KMS-11 (cell line): ENCODE results near the gene PRICKLE2.

Source experiments
- H2AFZ ChIP-seq: fragments of 200-600 bp; sonication (generic); 2 replicates; pipeline ENCODE4 v1.6.1; 2016; ENCODE audit warnings: antibody characterized with exemption, mixed run types, low read depth
- H3K27ac ChIP-seq: fragments of 200-600 bp; sonication (generic); 2 replicates; pipeline ENCODE4 v1.6.1; 2016; ENCODE audit warnings: mild to moderate bottlenecking, mixed run types
- H3K27me3 ChIP-seq: fragments of 200-600 bp; sonication (generic); 2 replicates; pipeline ENCODE4 v1.6.1; 2017; ENCODE audit warnings: mild to moderate bottlenecking, low read depth, mixed run types, moderate library complexity; ENCODE audit not compliant: insufficient read depth
- H3K36me3 ChIP-seq: fragments of 200-600 bp; sonication (generic); 2 replicates; pipeline ENCODE4 v1.6.1; 2017; ENCODE audit warnings: mild to moderate bottlenecking, mixed run types; ENCODE audit not compliant: insufficient read depth
- H3K4me1 ChIP-seq: fragments of 200-600 bp; sonication (generic); 2 replicates; pipeline ENCODE4 v1.6.1; 2016; ENCODE audit warnings: mild to moderate bottlenecking, low read depth, mixed run types; ENCODE audit not compliant: poor library complexity, severe bottlenecking
- H3K4me2 ChIP-seq: fragments of 200-600 bp; sonication (generic); 2 replicates; pipeline ENCODE4 v1.7.0; 2016; ENCODE audit warnings: mild to moderate bottlenecking, mixed run types
- H3K4me3 ChIP-seq: fragments of 200-600 bp; sonication (generic); IDR thresholded peaks from 2 replicates; pipeline ENCODE4 v1.6.1; 2017; ENCODE audit warnings: low read depth, low read length, mixed read lengths; ENCODE audit not compliant: insufficient read depth
- H3K79me2 ChIP-seq: fragments of 200-600 bp; sonication (generic); 2 replicates; pipeline ENCODE4 v1.6.1; 2016; ENCODE audit warnings: low read depth, mixed run types; ENCODE audit not compliant: insufficient read depth
- H3K9ac ChIP-seq: fragments of 200-600 bp; sonication (generic); 2 replicates; pipeline ENCODE4 v1.6.1; 2016; ENCODE audit warnings: mild to moderate bottlenecking, mixed run types
- H4K20me1 ChIP-seq: fragments of 200-600 bp; sonication (generic); 2 replicates; pipeline ENCODE4 v1.6.1; 2016; ENCODE audit warnings: mild to moderate bottlenecking, mixed run types; ENCODE audit not compliant: insufficient read depth
- TF ChIP-seq, protein P1 (sequence below): fragments of 200-600 bp; sonication (generic); conservative IDR thresholded peaks from 2 replicates; pipeline ENCODE4 v1.6.1; 2017; ENCODE audit warnings: low read depth, mild to moderate bottlenecking, antibody characterized with exemption, low read length, moderate library complexity, mixed read lengths

PRICKLE2 gene

DNA sequence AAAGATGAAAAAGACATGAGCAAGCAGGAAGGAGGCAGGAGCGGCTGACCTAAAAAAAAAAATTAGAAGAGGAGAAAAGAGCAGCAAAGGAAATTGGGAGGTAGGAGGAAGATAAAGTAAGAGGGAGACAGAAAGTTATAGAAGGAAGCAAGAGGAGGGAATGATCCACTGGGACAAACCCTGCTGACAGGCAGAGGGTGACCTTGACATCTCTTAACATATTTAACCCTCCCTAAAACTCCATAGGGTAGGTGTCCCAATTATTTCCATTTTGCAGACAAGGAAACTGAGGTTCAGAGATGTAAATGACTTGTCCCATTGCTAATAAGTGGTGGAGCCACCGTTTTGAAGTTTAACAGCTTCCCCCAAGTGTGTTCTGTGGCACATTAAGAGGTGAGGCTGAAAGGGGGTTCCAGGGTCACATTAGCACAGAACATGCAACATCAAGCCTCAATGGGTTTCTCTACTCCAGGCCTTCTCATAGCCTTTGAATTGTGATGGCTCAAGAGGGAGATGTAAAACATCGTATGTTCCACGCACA, 37.4 kb upstream of the PRICKLE2 start:
- no peaks in the 10 kb centered on the region for H3K4me1 ChIP-seq
- no peak overlapping the region for H3K4me2 ChIP-seq
- no peak overlapping the region for H3K9ac ChIP-seq
- no peak overlapping the region for H2AFZ ChIP-seq
- H3K4me3 ChIP-seq = no peak overlapping the region
- H4K20me1 ChIP-seq = no peaks in the 10 kb centered on the region
- TF ChIP-seq, protein P1, sequence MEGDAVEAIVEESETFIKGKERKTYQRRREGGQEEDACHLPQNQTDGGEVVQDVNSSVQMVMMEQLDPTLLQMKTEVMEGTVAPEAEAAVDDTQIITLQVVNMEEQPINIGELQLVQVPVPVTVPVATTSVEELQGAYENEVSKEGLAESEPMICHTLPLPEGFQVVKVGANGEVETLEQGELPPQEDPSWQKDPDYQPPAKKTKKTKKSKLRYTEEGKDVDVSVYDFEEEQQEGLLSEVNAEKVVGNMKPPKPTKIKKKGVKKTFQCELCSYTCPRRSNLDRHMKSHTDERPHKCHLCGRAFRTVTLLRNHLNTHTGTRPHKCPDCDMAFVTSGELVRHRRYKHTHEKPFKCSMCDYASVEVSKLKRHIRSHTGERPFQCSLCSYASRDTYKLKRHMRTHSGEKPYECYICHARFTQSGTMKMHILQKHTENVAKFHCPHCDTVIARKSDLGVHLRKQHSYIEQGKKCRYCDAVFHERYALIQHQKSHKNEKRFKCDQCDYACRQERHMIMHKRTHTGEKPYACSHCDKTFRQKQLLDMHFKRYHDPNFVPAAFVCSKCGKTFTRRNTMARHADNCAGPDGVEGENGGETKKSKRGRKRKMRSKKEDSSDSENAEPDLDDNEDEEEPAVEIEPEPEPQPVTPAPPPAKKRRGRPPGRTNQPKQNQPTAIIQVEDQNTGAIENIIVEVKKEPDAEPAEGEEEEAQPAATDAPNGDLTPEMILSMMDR = no peak
- no peaks in the 10 kb centered on the region for H3K36me3 ChIP-seq
- H3K27ac ChIP-seq = no peak overlapping the region
- no peaks in the 10 kb centered on the region for H3K27me3 ChIP-seq
- H3K79me2 ChIP-seq = no peaks in the 10 kb centered on the region

DNA sequence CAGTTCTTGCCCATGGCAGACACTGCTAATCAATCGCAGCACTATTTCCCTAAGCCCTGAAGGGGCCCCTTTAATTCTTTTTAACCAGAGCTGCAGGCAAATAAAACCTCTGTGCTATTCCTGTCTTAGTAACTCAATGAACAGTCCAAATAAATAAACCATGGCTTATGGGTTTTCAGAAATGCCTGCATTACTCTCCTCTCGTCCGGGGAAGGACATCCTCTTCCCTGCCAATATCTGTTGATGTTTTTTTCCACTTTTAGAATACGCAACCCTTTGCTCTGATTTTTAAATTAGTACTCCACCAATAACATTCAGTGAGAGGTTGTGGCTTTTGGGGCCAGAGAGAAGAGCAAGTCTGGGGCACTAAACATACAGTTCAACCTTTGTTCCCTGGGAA, 35.2 kb upstream of the PRICKLE2 start:
- H3K4me3 ChIP-seq = no peak overlapping the region
- no peak overlapping the region for H3K9ac ChIP-seq
- H3K27ac ChIP-seq = no peak overlapping the region
- no peak overlapping the region for H2AFZ ChIP-seq
- no peaks in the 10 kb centered on the region for H4K20me1 ChIP-seq
- no peaks in the 10 kb centered on the region for H3K27me3 ChIP-seq
- H3K79me2 ChIP-seq = no peaks in the 10 kb centered on the region
- H3K4me2 ChIP-seq = no peak overlapping the region
- H3K36me3 ChIP-seq = no peaks in the 10 kb centered on the region
- H3K4me1 ChIP-seq = no peaks in the 10 kb centered on the region
- TF ChIP-seq, protein P1 = no peak

DNA sequence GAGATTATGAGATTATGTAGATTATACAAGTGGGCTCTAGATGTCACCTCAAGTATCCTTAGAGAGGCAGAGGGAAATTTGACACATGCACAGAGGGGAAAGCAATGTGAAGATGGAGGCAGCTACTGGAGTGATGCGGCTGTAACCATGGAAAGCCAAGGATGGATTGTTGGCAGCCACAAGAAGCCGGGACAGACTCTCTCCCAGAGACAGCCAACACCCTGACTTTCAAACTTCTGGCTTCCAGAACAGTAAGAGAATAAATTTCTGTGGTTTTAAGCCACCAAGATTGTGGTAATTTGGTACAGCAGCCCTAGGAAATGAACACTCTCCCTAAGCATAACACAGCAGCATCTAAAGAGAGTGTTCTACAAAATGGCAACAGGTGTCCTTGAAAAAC, 34.4 kb upstream of the PRICKLE2 start:
- H3K27ac ChIP-seq = no peak overlapping the region
- H3K4me2 ChIP-seq = no peak overlapping the region
- H3K36me3 ChIP-seq = no peaks in the 10 kb centered on the region
- H3K9ac ChIP-seq = no peak overlapping the region
- no peak overlapping the region for H3K4me3 ChIP-seq
- H3K79me2 ChIP-seq = no peaks in the 10 kb centered on the region
- TF ChIP-seq, protein P1 = no peak
- H2AFZ ChIP-seq = no peak overlapping the region
- no peaks in the 10 kb centered on the region for H3K4me1 ChIP-seq
- H4K20me1 ChIP-seq = no peaks in the 10 kb centered on the region
- H3K27me3 ChIP-seq = no peaks in the 10 kb centered on the region

DNA sequence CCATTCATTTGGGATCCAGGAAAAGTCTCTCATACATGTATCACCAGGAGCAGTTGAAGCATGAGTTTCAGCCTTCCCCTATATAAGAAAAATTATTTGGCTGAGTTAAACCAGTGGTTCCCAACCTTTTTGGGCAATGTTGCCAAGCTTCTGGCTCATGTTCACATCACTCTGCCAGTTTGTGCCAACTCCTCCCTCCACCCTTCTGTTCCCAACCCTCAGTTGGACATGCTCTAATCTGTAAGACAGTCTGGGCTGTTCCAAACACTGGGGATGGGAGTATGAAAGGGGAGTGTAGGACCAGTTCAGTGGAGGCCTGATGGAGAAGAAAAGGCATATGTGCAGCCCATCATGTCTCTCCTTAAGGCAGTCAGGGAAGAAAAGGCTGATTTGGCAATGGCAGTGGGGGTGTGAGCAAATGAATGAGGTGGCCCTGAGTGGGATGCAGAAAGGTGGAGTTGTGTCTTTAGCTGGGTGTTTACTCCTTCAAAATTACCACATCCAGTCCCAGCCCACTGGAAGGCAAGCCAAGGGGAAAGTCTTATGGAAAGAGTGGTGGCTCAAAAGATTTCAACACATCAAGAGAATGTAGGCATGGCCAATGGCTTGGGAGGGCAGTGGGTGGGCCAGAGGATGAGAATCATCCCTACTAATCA, 32.0 kb upstream of the PRICKLE2 start:
- TF ChIP-seq, protein P1 = no peak
- no peaks in the 10 kb centered on the region for H3K36me3 ChIP-seq
- no peaks in the 10 kb centered on the region for H3K79me2 ChIP-seq
- no peaks in the 10 kb centered on the region for H3K4me1 ChIP-seq
- H4K20me1 ChIP-seq = no peaks in the 10 kb centered on the region
- H3K27me3 ChIP-seq = no peaks in the 10 kb centered on the region
- no peak overlapping the region for H2AFZ ChIP-seq
- H3K27ac ChIP-seq = no peak overlapping the region
- H3K4me3 ChIP-seq = no peak overlapping the region
- no peak overlapping the region for H3K4me2 ChIP-seq
- H3K9ac ChIP-seq = no peak overlapping the region
